HEK293 (cell line): ENCODE results near the gene ZMYM4.

Experiments used
- CTCF ChIA-PET: fragments of 350-600 bp; formaldehyde crosslinking; extraction: SDS; loops from one replicate; lab custom pipeline; 2021; ENCODE audit warnings: antibody characterized with exemption; lab: Yijun Ruan, JAX
- POLR2A ChIA-PET: fragments of 300-600 bp; formaldehyde crosslinking; extraction: SDS; loops from one replicate; lab custom pipeline; 2020; ENCODE audit warnings: antibody characterized with exemption, inconsistent platforms; lab: Yijun Ruan, JAX
- H3K27ac ChIP-seq: fragments of 200-500 bp; sonication (Bioruptor generic); 2 replicates; pipeline ENCODE4 v1.5.1; 2014; ENCODE audit warnings: low read depth, low read length, control low read depth, inconsistent platforms; ENCODE audit errors: extremely low read depth
- H3K36me3 ChIP-seq, 2 experiments: fragments of 200-500 bp in 1 of 2; sonication (Bioruptor generic) in 1 of 2; 1 replicate in 1 of 2; 2 replicates in 1 of 2; pipeline ENCODE4 v1.5.1; 2014 to 2017; ENCODE audit warnings: inconsistent platforms in 2 of 2, low read length in 2 of 2; ENCODE audit not compliant: control insufficient read depth in 2 of 2, insufficient read depth in 1 of 2
- H3K4me1 ChIP-seq: fragments of 200-500 bp; sonication (Bioruptor generic); 2 replicates; pipeline ENCODE4 v1.5.1; 2014; ENCODE audit warnings: mild to moderate bottlenecking, low read length, inconsistent platforms; ENCODE audit not compliant: control insufficient read depth, insufficient read depth
- H3K4me3 ChIP-seq: 2 replicates; pipeline ENCODE4 v1.5.1; 2011; ENCODE audit warnings: low read depth, mild to moderate bottlenecking, control low read depth, low read length, moderate library complexity
- H3K9me3 ChIP-seq: fragments of 200-500 bp; sonication (Bioruptor generic); 2 replicates; pipeline ENCODE4 v1.5.1; 2014; ENCODE audit warnings: low read depth, low read length, inconsistent platforms; ENCODE audit not compliant: control insufficient read depth, insufficient read depth
- CTCF ChIP-seq: fragments of 450-650 bp; formaldehyde crosslinking; IDR thresholded peaks from 2 replicates; pipeline ENCODE4 v1.5.1; 2016; ENCODE audit warnings: missing biosample characterization, missing genetic modification characterization
- GLIS1 ChIP-seq: fragments of 450-650 bp; formaldehyde crosslinking; IDR thresholded peaks from 2 replicates; pipeline ENCODE4 v1.5.1; 2016; ENCODE audit warnings: missing biosample characterization, missing genetic modification characterization
- KLF1 ChIP-seq: fragments of 450-650 bp; formaldehyde crosslinking; IDR thresholded peaks from 2 replicates; pipeline ENCODE4 v1.5.1; 2016; ENCODE audit warnings: missing biosample characterization, missing genetic modification characterization
- MZF1 ChIP-seq: fragments of 450-650 bp; formaldehyde crosslinking; IDR thresholded peaks from 2 replicates; pipeline ENCODE4 v1.5.1; 2017; ENCODE audit warnings: missing biosample characterization, missing genetic modification characterization, borderline replicate concordance
- SP3 ChIP-seq: fragments of 450-650 bp; formaldehyde crosslinking; IDR thresholded peaks from 2 replicates; pipeline ENCODE4 v1.5.1; 2016; ENCODE audit warnings: missing biosample characterization, missing genetic modification characterization
- ZBTB8A ChIP-seq: fragments of 450-650 bp; formaldehyde crosslinking; IDR thresholded peaks from 2 replicates; pipeline ENCODE4 v1.5.1; 2016; ENCODE audit warnings: missing biosample characterization, missing genetic modification characterization
- ZNF133 ChIP-seq: fragments of 450-650 bp; formaldehyde crosslinking; IDR thresholded peaks from 2 replicates; pipeline ENCODE4 v1.5.1; 2016; ENCODE audit warnings: missing biosample characterization, missing genetic modification characterization
- ZNF16 ChIP-seq: fragments of 450-650 bp; formaldehyde crosslinking; IDR thresholded peaks from 2 replicates; pipeline ENCODE4 v1.5.1; 2016; ENCODE audit warnings: low read depth, missing biosample characterization, missing genetic modification characterization
- ZNF184 ChIP-seq: fragments of 450-650 bp; IDR thresholded peaks from 2 replicates; pipeline ENCODE4 v1.5.1; 2018; ENCODE audit warnings: missing biosample characterization, mild to moderate bottlenecking, missing genetic modification characterization
- ZNF449 ChIP-seq: fragments of 450-650 bp; formaldehyde crosslinking; IDR thresholded peaks from 2 replicates; pipeline ENCODE4 v1.5.1; 2017; ENCODE audit warnings: missing biosample characterization, mild to moderate bottlenecking, missing genetic modification characterization, moderate library complexity
- ZNF473 ChIP-seq: fragments of 450-650 bp; formaldehyde crosslinking; IDR thresholded peaks from 2 replicates; pipeline ENCODE4 v1.5.1; 2017; ENCODE audit warnings: missing biosample characterization, missing genetic modification characterization
- ZNF610 ChIP-seq: fragments of 450-650 bp; formaldehyde crosslinking; IDR thresholded peaks from 2 replicates; pipeline ENCODE4 v1.5.1; 2016; ENCODE audit warnings: missing biosample characterization, missing genetic modification characterization, borderline replicate concordance
- ZNF654 ChIP-seq: fragments of 450-650 bp; formaldehyde crosslinking; IDR thresholded peaks from 2 replicates; pipeline ENCODE4 v1.5.1; 2016; ENCODE audit warnings: low read depth, missing biosample characterization, missing genetic modification characterization
- ZNF837 ChIP-seq: fragments of 450-650 bp; formaldehyde crosslinking; IDR thresholded peaks from 2 replicates; pipeline ENCODE4 v1.5.1; 2016; ENCODE audit warnings: missing biosample characterization, missing genetic modification characterization

The ZMYM4 gene

GRCh38 chr1:35297886-35298285, 29.4 kb downstream of the ZMYM4 start:
- Histone ChIP-seq H3K4me1 (no peaks in the 10 kb centered on the region), H3K9me3 (no peaks in the 10 kb centered on the region), H3K27ac (no peak overlapping the region), H3K36me3 (peaks cover 10 to 67% of the 10 kb centered on the region in 2 experiments; a peak in 2 of 3 replicates), H3K4me3 (no peak overlapping the region)
- no peak for TF ChIP-seq ZNF184 (tag by site-specific recombination)
- 0 out of 2 replicates have a peak, but pooled peaks have one; percentile 26 for TF ChIP-seq KLF1 (tag by site-specific recombination)
- CTCF ChIA-PET: interaction anchor here (0.8 kb wide), 1 partner anchor 76 kb away, joined by 4 read pairs; no protein-coding TSS in a partner anchor
- POLR2A ChIA-PET: no interaction called here

GRCh38 chr1:35298464-35298863, 30.0 kb downstream of the ZMYM4 start:
- TF ChIP-seq ZBTB8A (tag by site-specific recombination) (no peak), GLIS1 (peak; percentile 34; the same call in 1 of the 2 replicates), ZNF449 (tag by site-specific recombination) (no peak), CTCF (tag by site-specific recombination) (peak; percentile 46; the same call in 1 of the 2 replicates), ZNF654 (peak; percentile 47)
- CTCF ChIA-PET: interaction anchor here (0.8 kb wide), 1 partner anchor 76 kb away, joined by 4 read pairs; no protein-coding TSS in a partner anchor
- no peaks in the 10 kb centered on the region for H3K4me1 ChIP-seq
- no peak overlapping the region for H3K4me3 ChIP-seq
- POLR2A ChIA-PET: no interaction called here
- no peak overlapping the region for H3K27ac ChIP-seq
- H3K9me3 ChIP-seq: no peaks in the 10 kb centered on the region
- H3K36me3 ChIP-seq: peaks cover 10 to 63% of the 10 kb centered on the region in 2 experiments; a peak in 2 of 3 replicates

- peaks cover 18 to 52% of the 10 kb centered on the region in 2 experiments; a peak in 2 of 3 replicates for H3K36me3 ChIP-seq
- no peaks in the 10 kb centered on the region for H3K4me1 ChIP-seq
- H3K9me3 ChIP-seq: no peaks in the 10 kb centered on the region
- no peak overlapping the region for H3K4me3 ChIP-seq
- ChIA-PET CTCF (interaction anchor here (0.6 to 0.9 kb wide), 2 partner anchors 99 to 330 kb away, joined by 3 to 5 read pairs; no protein-coding TSS in a partner anchor), POLR2A (no interaction called here)
- H3K27ac ChIP-seq: no peak overlapping the region
- TF ChIP-seq CTCF (tag by site-specific recombination): no peak
- TF ChIP-seq ZNF16 (tag by site-specific recombination): no peak
- no peak for TF ChIP-seq MZF1 (tag by site-specific recombination)
- no peak for TF ChIP-seq SP3 (tag by site-specific recombination)
- peak; percentile 97 for TF ChIP-seq ZNF133 (tag by site-specific recombination)
- no peak for TF ChIP-seq ZNF473 (tag by site-specific recombination)
- TF ChIP-seq ZNF610 (tag by site-specific recombination): no peak
- TF ChIP-seq ZNF837: no peak
Observed at GRCh38 chr1:35300376-35300775, 31.9 kb downstream of the ZMYM4 start.
